Neural cell (in vitro differentiated cells): ENCODE results near the gene COL27A1. TPM values are rescaled to one million over a fixed set of nuclear protein-coding genes. Genes with fewer than 3 reads are reported as not detected.

Source experiments
- H2AFZ ChIP-seq: fragments of 200-600, 300-800 bp; sonication (generic), shearing (Covaris generic); 2 replicates; pipeline ENCODE4 v1.6.0; 2014; ENCODE audit warnings: low read depth, mild to moderate bottlenecking, antibody characterized with exemption, low read length, moderate library complexity
- H3F3A ChIP-seq: fragments of 200-600 bp; shearing (Covaris generic); 2 replicates; pipeline ENCODE4 v1.6.1; 2016; ENCODE audit warnings: mild to moderate bottlenecking, moderate library complexity, mixed read lengths, antibody characterized with exemption, low read length; ENCODE audit not compliant: insufficient read depth, poor library complexity, severe bottlenecking
- H3K27ac ChIP-seq: fragments of 200-600, 300-800 bp; sonication (generic), shearing (Covaris generic); 2 replicates; pipeline ENCODE4 v1.5.1; 2014; ENCODE audit warnings: mild to moderate bottlenecking, low read length, moderate library complexity
- H3K27me3 ChIP-seq: fragments of 300-800, 200-600 bp; sonication (generic), shearing (Covaris generic); 2 replicates; pipeline ENCODE4 v1.6.0; 2014; ENCODE audit warnings: mild to moderate bottlenecking, low read depth, low read length, moderate library complexity; ENCODE audit not compliant: insufficient read depth
- H3K36me3 ChIP-seq: fragments of 300-800, 200-600 bp; sonication (generic), shearing (Covaris generic); 2 replicates; pipeline ENCODE4 v1.5.1; 2014; ENCODE audit warnings: mild to moderate bottlenecking, antibody characterized with exemption, low read length, moderate library complexity; ENCODE audit not compliant: insufficient read depth
- H3K4me2 ChIP-seq: fragments of 300-800, 200-600 bp; sonication (generic), shearing (Covaris generic); 2 replicates; pipeline ENCODE4 v1.6.0; 2014; ENCODE audit warnings: mild to moderate bottlenecking, low read length
- H3K4me3 ChIP-seq: fragments of 300-800, 200-600 bp; sonication (generic), shearing (Covaris generic); 2 replicates; pipeline ENCODE4 v1.5.1; 2014; ENCODE audit warnings: mild to moderate bottlenecking, low read length, moderate library complexity
- H3K79me2 ChIP-seq: fragments of 200-600 bp; shearing (Covaris generic); replicated peaks from 2 replicates; pipeline ENCODE4 v1.6.0; 2014; ENCODE audit warnings: mild to moderate bottlenecking, low read length, moderate library complexity; ENCODE audit not compliant: insufficient read depth
- H3K9ac ChIP-seq: fragments of 300-800, 200-600 bp; sonication (generic), shearing (Covaris generic); 2 replicates; pipeline ENCODE4 v1.6.1; 2016; ENCODE audit warnings: mild to moderate bottlenecking, low read length, mixed read lengths
- H3K9me2 ChIP-seq: fragments of 200-600 bp; shearing (Covaris generic); 2 replicates; pipeline ENCODE4 v1.6.1; 2016; ENCODE audit warnings: mild to moderate bottlenecking, low read length, mixed read lengths; ENCODE audit not compliant: insufficient read depth
- H3K9me3 ChIP-seq: fragments of 200-600, 300-800 bp; sonication (generic), shearing (Covaris generic); 2 replicates; pipeline ENCODE4 v1.6.1; 2016; ENCODE audit warnings: mild to moderate bottlenecking, mixed run types, low read length, moderate library complexity, mixed read lengths
- H4K20me1 ChIP-seq: fragments of 200-600 bp; shearing (Covaris generic); 2 replicates; pipeline ENCODE4 v1.6.1; 2016; ENCODE audit warnings: mild to moderate bottlenecking, mixed run types; ENCODE audit not compliant: insufficient read depth
- CTCF ChIP-seq: fragments of 450-650 bp; IDR thresholded peaks from 2 replicates; pipeline ENCODE4 v1.5.1; 2014; ENCODE audit warnings: antibody characterized with exemption, mild to moderate bottlenecking, moderate library complexity; ENCODE audit not compliant: poor library complexity, severe bottlenecking
- EP300 ChIP-seq: fragments of 450-650 bp; conservative IDR thresholded peaks from 2 replicates; pipeline ENCODE4 v1.6.1; 2014; ENCODE audit warnings: antibody characterized with exemption, mild to moderate bottlenecking, moderate library complexity; ENCODE audit not compliant: poor library complexity, severe bottlenecking
- EZH2 ChIP-seq: fragments of 200-600, 300-800 bp; shearing (Covaris generic), sonication (generic); IDR thresholded peaks from 2 replicates; pipeline ENCODE4 v1.6.1; 2014; ENCODE audit warnings: antibody characterized with exemption, low read length, borderline replicate concordance, mild to moderate bottlenecking; ENCODE audit not compliant: insufficient read depth, poor library complexity, severe bottlenecking
- MXI1 ChIP-seq: fragments of 450-650 bp; conservative IDR thresholded peaks from 2 replicates; pipeline ENCODE4 v1.6.1; 2014; ENCODE audit warnings: antibody characterized with exemption, mild to moderate bottlenecking; ENCODE audit not compliant: poor library complexity, severe bottlenecking
- POLR2AphosphoS5 ChIP-seq: IDR thresholded peaks from 2 replicates; pipeline ENCODE4 v1.6.1; 2012
- RAD21 ChIP-seq: fragments of 450-650 bp; conservative IDR thresholded peaks from 2 replicates; pipeline ENCODE4 v1.6.1; 2014; ENCODE audit warnings: antibody characterized with exemption, mild to moderate bottlenecking, moderate library complexity
- REST ChIP-seq: IDR thresholded peaks from 2 replicates; pipeline ENCODE4 v1.6.1; 2012; ENCODE audit warnings: borderline replicate concordance
- SMC3 ChIP-seq: fragments of 450-650 bp; conservative IDR thresholded peaks from 2 replicates; pipeline ENCODE4 v1.6.1; 2014; ENCODE audit warnings: antibody characterized with exemption, mild to moderate bottlenecking, moderate library complexity; ENCODE audit not compliant: poor library complexity
- TAF1 ChIP-seq: IDR thresholded peaks from 2 replicates; pipeline ENCODE4 v1.6.1; 2012; ENCODE audit warnings: low read depth
- polyA plus RNA-seq: library from polyadenylated mRNA; depleted of rRNA; stranded (reverse); fragments of >200 nt; gene quantifications from 2 replicates; pipeline ENCODE4 v1.2.3, GENCODE V29; 2014

The COL27A1 gene
- polyA plus RNA-seq, 1 donor from 2014 or later, result 0.25 TPM

- Histone ChIP-seq H3F3A (no peaks in the 10 kb centered on the region), H3K4me3 (no peak overlapping the region), H3K79me2 (no peaks in the 10 kb centered on the region), H2AFZ (no peak overlapping the region), H3K36me3 (no peaks in the 10 kb centered on the region), H3K27me3 (no peaks in the 10 kb centered on the region), H3K27ac (no peak overlapping the region), H3K4me2 (no peak overlapping the region), H3K9me3 (no peaks in the 10 kb centered on the region), H3K9ac (no peak overlapping the region), H4K20me1 (no peaks in the 10 kb centered on the region), H3K9me2 (no peaks in the 10 kb centered on the region)
- TF ChIP-seq EZH2 (no peak), CTCF (no peak), MXI1 (no peak), TAF1 (no peak), EP300 (no peak), POLR2AphosphoS5 (no peak), RAD21 (no peak), SMC3 (no peak), REST (no peak)
Observed at GRCh38 chr9:114134827-114135396, 20.4 kb upstream of the COL27A1 start.

GRCh38 chr9:114137831-114138230 is 17.5 kb upstream of the COL27A1 start:
- TF ChIP-seq SMC3 (no peak), TAF1 (no peak), RAD21 (no peak), CTCF (no peak), MXI1 (no peak), EZH2 (no peak), EP300 (no peak), POLR2AphosphoS5 (no peak), REST (no peak)
- H3K9me2 ChIP-seq, result no peaks in the 10 kb centered on the region
- H3K9ac ChIP-seq, result no peak overlapping the region
- H2AFZ ChIP-seq, result no peak overlapping the region
- H3K27me3 ChIP-seq, result no peaks in the 10 kb centered on the region
- H4K20me1 ChIP-seq, result no peaks in the 10 kb centered on the region
- H3K4me2 ChIP-seq, result no peak overlapping the region
- no peaks in the 10 kb centered on the region for H3K36me3 ChIP-seq
- no peak overlapping the region for H3K4me3 ChIP-seq
- H3F3A ChIP-seq, result no peaks in the 10 kb centered on the region
- H3K9me3 ChIP-seq, result no peaks in the 10 kb centered on the region
- H3K79me2 ChIP-seq, result no peaks in the 10 kb centered on the region
- no peak overlapping the region for H3K27ac ChIP-seq
